HCT116 (cell line): ENCODE measurements around the gene FLNB. TPM values are rescaled to one million over a fixed set of nuclear protein-coding genes. Genes with fewer than 3 reads are reported as not detected.

Experiments used
- ATAC-seq: fragments of 200-7000 bp; cut with Tn5 transposase; 2 replicates; pipeline ENCODE4 v1.9.1; 2020; ENCODE audit warnings: mild to moderate bottlenecking, moderate library complexity
- BruUV-seq: library from RNA; stranded (reverse); fragments of 400-500 nt; replicated peaks from 2 replicates; lab custom pipeline; 2021; lab: Mats Ljungman, UMichigan
- CTCF ChIA-PET: fragments of 300-600 bp; sonication (Branson Sonifier 250); formaldehyde crosslinking; loops from one replicate; lab custom pipeline; 2021; ENCODE audit warnings: antibody characterized with exemption; lab: Charles Lee
- POLR2A ChIA-PET: fragments of 300-600, 350-600 bp; sonication (Branson Sonifier 250); formaldehyde crosslinking; loops from one replicate; lab custom pipeline; 2021; ENCODE audit warnings: antibody characterized with exemption; lab: Charles Lee
- RAD21 ChIA-PET, 2 experiments: fragments of 300-600 bp; sonication (Branson Sonifier 250); formaldehyde crosslinking; loops; one replicate each; lab custom pipeline; 2023; ENCODE audit warnings: low total read pairs in 2 of 2; ENCODE audit not compliant: uncharacterized antibody in 2 of 2, unreplicated experiment in 2 of 2, low non-redundant PET in 1 of 2; lab: Charles Lee
- DNase-seq: peaks from one replicate; pipeline ENCODE4 v3.0.0-alpha.2; 2010; ENCODE audit warnings: low read depth, low spot score
- H2AFZ ChIP-seq: fragments of 200-600 bp; shearing (Covaris generic), sonication (generic); 2 replicates; pipeline ENCODE4 v1.6.1; 2017; ENCODE audit warnings: low read depth, mixed run types, mixed read lengths, antibody characterized with exemption, low read length; ENCODE audit not compliant: poor library complexity, severe bottlenecking
- H3K27ac ChIP-seq: 2 replicates; pipeline ENCODE4 v1.5.1; 2012; ENCODE audit warnings: low read depth, low read length
- H3K27me3 ChIP-seq: fragments of 200-600 bp; sonication (generic); 2 replicates; pipeline ENCODE4 v1.6.1; 2016; ENCODE audit warnings: mixed run types, low read length, mixed read lengths; ENCODE audit not compliant: insufficient read depth
- H3K36me3 ChIP-seq, 2 experiments: fragments of 200-500 bp in 1 of 2; fragments of 200-600 bp in 1 of 2; sonication (Bioruptor generic) in 1 of 2; sonication (generic) in 1 of 2; 2 replicates each; pipeline versions ENCODE4 v1.5.1 to v1.6.1; 2014 to 2016; ENCODE audit warnings: low read length in 2 of 2, inconsistent platforms in 1 of 2, mixed read lengths in 1 of 2, mixed run types in 1 of 2; ENCODE audit not compliant: insufficient read depth in 2 of 2, control insufficient read depth in 1 of 2
- H3K4me1 ChIP-seq, 2 experiments: fragments of 200-600 bp in 1 of 2; sonication (generic) in 1 of 2; 2 replicates each; pipeline versions ENCODE4 v1.5.1 to v1.6.1; 2012 to 2017; ENCODE audit warnings: low read length in 2 of 2, inconsistent platforms in 1 of 2, mild to moderate bottlenecking in 1 of 2, mixed read lengths in 1 of 2, mixed run types in 1 of 2, moderate library complexity in 1 of 2; ENCODE audit not compliant: insufficient read depth in 2 of 2, control insufficient read depth in 1 of 2
- H3K4me2 ChIP-seq: fragments of 200-600 bp; sonication (generic); 2 replicates; pipeline ENCODE4 v1.6.1; 2017; ENCODE audit warnings: mixed run types, low read length, mixed read lengths
- H3K4me3 ChIP-seq, 2 experiments: fragments of 200-600 bp in 1 of 2; sonication (generic) in 1 of 2; replicated peaks in 1 of 2; 2 replicates each; pipeline ENCODE4 v1.5.1; 2011 to 2016; ENCODE audit warnings: low read length in 2 of 2, control low read depth in 1 of 2, low read depth in 1 of 2, mild to moderate bottlenecking in 1 of 2, mixed read lengths in 1 of 2, mixed run types in 1 of 2
- H3K79me2 ChIP-seq: fragments of 200-600 bp; sonication (generic); 2 replicates; pipeline ENCODE4 v1.6.1; 2017; ENCODE audit warnings: mild to moderate bottlenecking, mixed run types, low read length, moderate library complexity, mixed read lengths; ENCODE audit not compliant: insufficient read depth
- H3K9ac ChIP-seq: fragments of 200-600 bp; sonication (generic); 2 replicates; pipeline ENCODE4 v1.6.1; 2016; ENCODE audit warnings: low read length, mixed read lengths
- H3K9me2 ChIP-seq: fragments of 200-600 bp; sonication (generic), shearing (Covaris generic); 2 replicates; pipeline ENCODE4 v1.6.1; 2017; ENCODE audit warnings: mixed run types, mild to moderate bottlenecking, moderate library complexity; ENCODE audit not compliant: insufficient read depth
- H3K9me3 ChIP-seq, 2 experiments: fragments of 200-500 bp in 1 of 2; fragments of 200-600 bp in 1 of 2; sonication (Bioruptor generic) in 1 of 2; sonication (generic) in 1 of 2; 2 replicates each; pipeline ENCODE4 v1.6.1; 2014 to 2017; ENCODE audit warnings: low read length in 2 of 2, mixed read lengths in 2 of 2, inconsistent platforms in 1 of 2, low read depth in 1 of 2, mild to moderate bottlenecking in 1 of 2, mixed run types in 1 of 2, moderate library complexity in 1 of 2; ENCODE audit not compliant: control insufficient read depth in 1 of 2, insufficient read depth in 1 of 2
- H4K20me1 ChIP-seq: fragments of 200-600 bp; sonication (generic), shearing (Covaris generic); 2 replicates; pipeline ENCODE4 v1.6.1; 2017; ENCODE audit warnings: mixed run types, mild to moderate bottlenecking, moderate library complexity; ENCODE audit not compliant: insufficient read depth
- ATF3 ChIP-seq: IDR thresholded peaks from 2 replicates; pipeline ENCODE4 v1.6.1; 2012
- CBX3 ChIP-seq: IDR thresholded peaks from 2 replicates; pipeline ENCODE4 v1.6.1; 2012; ENCODE audit warnings: low read depth
- EGR1 ChIP-seq: IDR thresholded peaks from 2 replicates; pipeline ENCODE4 v1.6.1; 2012; ENCODE audit warnings: low read depth
- ELF1 ChIP-seq: IDR thresholded peaks from 2 replicates; pipeline ENCODE4 v1.6.1; 2012; ENCODE audit warnings: low read depth, borderline replicate concordance
- EZH2 ChIP-seq: fragments of 200-600 bp; sonication (generic); IDR thresholded peaks from 2 replicates; pipeline ENCODE4 v1.6.1; 2017; ENCODE audit warnings: antibody characterized with exemption, mixed run types
- EZH2phosphoT487 ChIP-seq: fragments of 200-600 bp; IDR thresholded peaks from 2 replicates; pipeline ENCODE4 v1.6.1; 2018; ENCODE audit warnings: antibody characterized with exemption, borderline replicate concordance
- FOSL1 ChIP-seq: IDR thresholded peaks from 2 replicates; pipeline ENCODE4 v1.6.1; 2012; ENCODE audit warnings: low read depth
- JUND ChIP-seq: IDR thresholded peaks from 2 replicates; pipeline ENCODE4 v1.6.1; 2012
- MAX ChIP-seq: IDR thresholded peaks from 2 replicates; pipeline ENCODE4 v1.6.1; 2012
- POLR2A ChIP-seq: IDR thresholded peaks from 2 replicates; pipeline ENCODE4 v1.7.0; 2011; ENCODE audit warnings: borderline replicate concordance; ENCODE audit not compliant: insufficient read depth, insufficient read length; ENCODE audit errors: extremely low read depth
- SIN3A ChIP-seq: IDR thresholded peaks from 2 replicates; pipeline ENCODE4 v1.6.1; 2012; ENCODE audit warnings: low read depth
- SP1 ChIP-seq: IDR thresholded peaks from 2 replicates; pipeline ENCODE4 v1.6.1; 2012; ENCODE audit warnings: low read depth
- SRF ChIP-seq: IDR thresholded peaks from 2 replicates; pipeline ENCODE4 v1.6.1; 2012; ENCODE audit warnings: low read depth
- TCF7L2 ChIP-seq: IDR thresholded peaks from 2 replicates; pipeline ENCODE4 v1.7.0; 2011; ENCODE audit warnings: borderline replicate concordance, inconsistent platforms; ENCODE audit not compliant: insufficient read depth, insufficient read length; ENCODE audit errors: extremely low read depth
- YY1 ChIP-seq: IDR thresholded peaks from 2 replicates; pipeline ENCODE4 v1.6.1; 2011; ENCODE audit warnings: low read length, low read depth, moderate library complexity, mild to moderate bottlenecking; ENCODE audit not compliant: insufficient replicate concordance; ENCODE audit errors: extremely low read depth
- ZFX ChIP-seq: fragments of 450-650 bp; IDR thresholded peaks from 2 replicates; pipeline ENCODE4 v1.6.1; 2017
- ZNF274 ChIP-seq: fragments of 200-500 bp; sonication (Bioruptor generic); IDR thresholded peaks from 2 replicates; pipeline ENCODE4 v1.6.1; 2014; ENCODE audit warnings: mild to moderate bottlenecking, low read depth, low read length, inconsistent platforms
- intact Hi-C: fragments of 100-400 bp; cut with micrococcal nuclease; formaldehyde crosslinking; loops from 2 replicates; pipeline ENCODE4 v1.10.0; 2022
- total RNA-seq: library from RNA; stranded (reverse); gene quantifications from one replicate; pipeline ENCODE4 v1.2.1, GENCODE V29; 2021; ENCODE audit not compliant: unreplicated experiment

The FLNB gene
- total RNA-seq, 1 experiment from 2014 or later = 116 TPM

GRCh38 chr3:58043933-58044332 is 35.7 kb downstream of the FLNB start (continued):
- TF ChIP-seq TCF7L2 (no peak), JUND (no peak), ZNF274 (no peak), ZFX (no peak)

GRCh38 chr3:58044691-58045483 is 36.7 kb downstream of the FLNB start:
- TF ChIP-seq EZH2phosphoT487 (no peak), FOSL1 (no peak), SIN3A (no peak), MAX (no peak), YY1 (no peak), ZFX (no peak), ZNF274 (no peak), CBX3 (no peak), ATF3 (no peak), POLR2A (no peak), EGR1 (no peak), SRF (no peak), ELF1 (no peak), SP1 (no peak), EZH2 (no peak)
- RAD21 ChIA-PET = no interaction called here
- H3K4me2 ChIP-seq = no peak overlapping the region

More at GRCh38 chr3:58044691-58045483, 36.7 kb downstream of the FLNB start:
- H3K4me3 ChIP-seq = no peak overlapping the region
- DNase-seq (no peak), ATAC-seq (no peak)
- peaks cover 83% of the 10 kb centered on the region for H3K79me2 ChIP-seq
- BruUV-seq = no TSS peak
- H3K4me1 ChIP-seq = peaks cover 45 to 89% of the 10 kb centered on the region in 2 experiments
- CTCF ChIA-PET = no interaction called here
- no peaks in the 10 kb centered on the region for H3K9me2 ChIP-seq
- POLR2A ChIA-PET = interaction anchor here (1.8 kb wide), 1 partner anchor 37 kb away, joined by 5 read pairs; the partner anchor contains the start of gene FLNB
- no peaks in the 10 kb centered on the region for H3K27me3 ChIP-seq
- H3K9me3 ChIP-seq = no peaks in the 10 kb centered on the region
- no peaks in the 10 kb centered on the region; the same call in 1 of the 2 replicates for H4K20me1 ChIP-seq
- intact Hi-C loops = loop anchor here (5.0 kb wide), 1 partner anchor 448 kb away; the partner anchor contains the start of gene ARF4
- no peak overlapping the region for H2AFZ ChIP-seq
- H3K27ac ChIP-seq = no peak overlapping the region
- H3K9ac ChIP-seq = no peak overlapping the region
- no peaks in the 10 kb centered on the region for H3K36me3 ChIP-seq
